Activated CD4-positive, alpha-beta T cell treated with anti-CD3 and anti-CD28 coated beads, Interleukin-2, amount 10 ng/mL, durations not matched to agents 24 days and 14 days (primary cell): Measurements from ENCODE around the gene IL13RA1. TPM values are rescaled to one million over a fixed set of nuclear protein-coding genes. Genes with fewer than 3 reads are reported as not detected.
A peak's percentile ranks its signal among the peaks of the same experiment; 100 is the strongest.
"Not testable (repeated sequence)": the region's sequence is repeated elsewhere in the genome, so short reads cannot be mapped to it uniquely, and the experiment has no call there.

Source experiments
- DNase-seq: peaks from one replicate; pipeline ENCODE4 v3.0.0; 2022
- H3K27ac Mint-ChIP-seq: one replicate; pipeline ENCODE4 v1.8.0; 2022; ENCODE audit warnings: mild to moderate bottlenecking, mixed read lengths
- H3K27me3 Mint-ChIP-seq: one replicate; pipeline ENCODE4 v1.8.0; 2022; ENCODE audit warnings: mixed read lengths
- H3K36me3 Mint-ChIP-seq: one replicate; pipeline ENCODE4 v1.8.0; 2022; ENCODE audit warnings: low read depth, mild to moderate bottlenecking, mixed read lengths
- H3K4me1 Mint-ChIP-seq: one replicate; pipeline ENCODE4 v1.8.0; 2021; ENCODE audit warnings: mixed read lengths
- H3K4me3 Mint-ChIP-seq: one replicate; pipeline ENCODE4 v1.8.0; 2022; ENCODE audit warnings: mild to moderate bottlenecking, moderate library complexity, mixed read lengths
- H3K9me3 Mint-ChIP-seq: one replicate; pipeline ENCODE4 v1.8.0; 2021; ENCODE audit warnings: mixed read lengths
- intact Hi-C: fragments of 100-400 bp; cut with micrococcal nuclease; formaldehyde crosslinking; loops from one replicate; pipeline ENCODE4 v1.15.1; 2023
- total RNA-seq: library from RNA; stranded (reverse); gene quantifications from 2 replicates; pipeline ENCODE4 v1.2.3, GENCODE V29; 2022

Gene IL13RA1
- 0.33 and 0.36 TPM in 2 replicates for total RNA-seq

- Mint-ChIP-seq H3K9me3 (no peaks in the 10 kb centered on the region), H3K4me3 (peak within 1 kb of the TSS; percentile 57), H3K27ac (peak within 1 kb of the TSS; percentile 49), H3K4me1 (peaks cover 2% of the 10 kb centered on the region), H3K27me3 (peaks cover 32% of the 10 kb centered on the region), H3K36me3 (no peaks in the 10 kb centered on the region)
- intact Hi-C loops: no loop called here
- peak; percentile 72 for DNase-seq
Observed at GRCh38 chrX:118726887-118727685, at the start of gene IL13RA1. Gene IL13RA1, plus strand, starts transcription at chrX:118727606. Its CDS starts 33 bp downstream, at chrX:118727639.

GRCh38 chrX:118679290-118679689 is 48.1 kb upstream of the IL13RA1 start:
- no peaks in the 10 kb centered on the region for H3K27me3 Mint-ChIP-seq
- no peaks in the 10 kb centered on the region for H3K4me1 Mint-ChIP-seq

GRCh38 chrX:118682258-118683014 is 45.0 kb upstream of the IL13RA1 start:
- H3K9me3 Mint-ChIP-seq: no peaks in the 10 kb centered on the region
- DNase-seq: no peak
- no peaks in the 10 kb centered on the region for H3K4me1 Mint-ChIP-seq
- no peak overlapping the region for H3K27ac Mint-ChIP-seq
- H3K27me3 Mint-ChIP-seq: no peaks in the 10 kb centered on the region
- H3K36me3 Mint-ChIP-seq: peaks cover 25% of the 10 kb centered on the region
- H3K4me3 Mint-ChIP-seq: no peak overlapping the region
- intact Hi-C loops: no loop called here

More at GRCh38 chrX:118679290-118679689, 48.1 kb upstream of the IL13RA1 start:
- Mint-ChIP-seq H3K27ac (no peak overlapping the region), H3K9me3 (no peaks in the 10 kb centered on the region), H3K36me3 (peaks cover 21% of the 10 kb centered on the region), H3K4me3 (no peak overlapping the region)
- no peak for DNase-seq
- intact Hi-C loops: no loop called here

GRCh38 chrX:118685393-118685792 is 42.0 kb upstream of the IL13RA1 start:
- intact Hi-C loops: no loop called here
- Mint-ChIP-seq H3K4me1 (no peaks in the 10 kb centered on the region), H3K9me3 (no peaks in the 10 kb centered on the region), H3K27ac (no peak overlapping the region), H3K4me3 (no peak overlapping the region), H3K27me3 (no peaks in the 10 kb centered on the region), H3K36me3 (peaks cover 27% of the 10 kb centered on the region)
- no peak for DNase-seq

- H3K4me3 Mint-ChIP-seq: no peak overlapping the region
- no peaks in the 10 kb centered on the region for H3K9me3 Mint-ChIP-seq
- intact Hi-C loops: no loop called here
- no peak for DNase-seq
- H3K4me1 Mint-ChIP-seq: no peaks in the 10 kb centered on the region
- no peak overlapping the region for H3K27ac Mint-ChIP-seq
- no peaks in the 10 kb centered on the region for H3K27me3 Mint-ChIP-seq
- peaks cover 18% of the 10 kb centered on the region for H3K36me3 Mint-ChIP-seq
Observed at GRCh38 chrX:118688935-118689334, 38.5 kb upstream of the IL13RA1 start.

- Mint-ChIP-seq H3K36me3 (peaks cover 2% of the 10 kb centered on the region), H3K27ac (no peak overlapping the region), H3K4me1 (no peaks in the 10 kb centered on the region), H3K4me3 (no peak overlapping the region), H3K9me3 (no peaks in the 10 kb centered on the region), H3K27me3 (no peaks in the 10 kb centered on the region)
- DNase-seq: no peak
- intact Hi-C loops: no loop called here
Observed at GRCh38 chrX:118693843-118694242, 33.6 kb upstream of the IL13RA1 start.

GRCh38 chrX:118694638-118695037 is 32.8 kb upstream of the IL13RA1 start:
- H3K9me3 Mint-ChIP-seq: no peaks in the 10 kb centered on the region
- no peaks in the 10 kb centered on the region for H3K27me3 Mint-ChIP-seq
- intact Hi-C loops: no loop called here
- H3K36me3 Mint-ChIP-seq: no peaks in the 10 kb centered on the region
- no peak overlapping the region for H3K27ac Mint-ChIP-seq
- no peak for DNase-seq
- H3K4me1 Mint-ChIP-seq: no peaks in the 10 kb centered on the region
- no peak overlapping the region for H3K4me3 Mint-ChIP-seq

- intact Hi-C loops: no loop called here
- Mint-ChIP-seq H3K27me3 (no peaks in the 10 kb centered on the region), H3K9me3 (no peaks in the 10 kb centered on the region), H3K4me1 (no peaks in the 10 kb centered on the region), H3K27ac (no peak overlapping the region), H3K36me3 (no peaks in the 10 kb centered on the region), H3K4me3 (no peak overlapping the region)
- no peak for DNase-seq
Observed at GRCh38 chrX:118698516-118699170, 28.8 kb upstream of the IL13RA1 start.

GRCh38 chrX:118702741-118703140 is 24.7 kb upstream of the IL13RA1 start:
- H3K27me3 Mint-ChIP-seq: no peaks in the 10 kb centered on the region
- H3K4me1 Mint-ChIP-seq: no peaks in the 10 kb centered on the region
- intact Hi-C loops: no loop called here
- H3K27ac Mint-ChIP-seq: no peak overlapping the region
- H3K9me3 Mint-ChIP-seq: no peaks in the 10 kb centered on the region
- no peaks in the 10 kb centered on the region for H3K36me3 Mint-ChIP-seq
- no peak for DNase-seq
- H3K4me3 Mint-ChIP-seq: no peak overlapping the region

- Mint-ChIP-seq H3K4me3 (no peak overlapping the region), H3K27ac (no peak overlapping the region), H3K9me3 (no peaks in the 10 kb centered on the region), H3K36me3 (no peaks in the 10 kb centered on the region), H3K27me3 (no peaks in the 10 kb centered on the region), H3K4me1 (no peaks in the 10 kb centered on the region)
- DNase-seq: no peak
- intact Hi-C loops: no loop called here
Observed at GRCh38 chrX:118706681-118707080, 20.7 kb upstream of the IL13RA1 start.

- DNase-seq: no peak
- no peak overlapping the region for H3K27ac Mint-ChIP-seq
- H3K4me1 Mint-ChIP-seq: peaks cover 2% of the 10 kb centered on the region
- H3K4me3 Mint-ChIP-seq: no peak overlapping the region
- no peaks in the 10 kb centered on the region for H3K27me3 Mint-ChIP-seq
- no peaks in the 10 kb centered on the region for H3K9me3 Mint-ChIP-seq
- H3K36me3 Mint-ChIP-seq: no peaks in the 10 kb centered on the region
- intact Hi-C loops: no loop called here
Observed at GRCh38 chrX:118714521-118714920, 12.9 kb upstream of the IL13RA1 start.

GRCh38 chrX:118715917-118716316 is 11.5 kb upstream of the IL13RA1 start:
- intact Hi-C loops, H3K27ac Mint-ChIP-seq, H3K4me3 Mint-ChIP-seq, DNase-seq, H3K27me3 Mint-ChIP-seq, H3K36me3 Mint-ChIP-seq, H3K4me1 Mint-ChIP-seq, H3K9me3 Mint-ChIP-seq: not testable (repeated sequence)

GRCh38 chrX:118716833-118717232 is 10.6 kb upstream of the IL13RA1 start:
- H3K4me1 Mint-ChIP-seq, H3K9me3 Mint-ChIP-seq, H3K4me3 Mint-ChIP-seq, H3K36me3 Mint-ChIP-seq, H3K27me3 Mint-ChIP-seq, H3K27ac Mint-ChIP-seq, intact Hi-C loops, DNase-seq: not testable (repeated sequence)
